Stimulated activated CD4-positive, alpha-beta T cell treated with anti-CD3 and anti-CD28 coated beads, Interleukin-1b, Interleukin-23, amount 100 ng/mL, for 4 hours (primary cell): ENCODE results near the gene FGF21.
A peak's percentile ranks its signal among the peaks of the same experiment; 100 is the strongest.
"Not testable (repeated sequence)": the region's sequence is repeated elsewhere in the genome, so short reads cannot be mapped to it uniquely, and the experiment has no call there.

Source experiments
- DNase-seq, 2 donors: peaks; one replicate each; pipeline ENCODE4 v3.0.0-alpha.2; 2020; ENCODE audit warnings: low read depth in 2 of 2

Gene FGF21

DNA sequence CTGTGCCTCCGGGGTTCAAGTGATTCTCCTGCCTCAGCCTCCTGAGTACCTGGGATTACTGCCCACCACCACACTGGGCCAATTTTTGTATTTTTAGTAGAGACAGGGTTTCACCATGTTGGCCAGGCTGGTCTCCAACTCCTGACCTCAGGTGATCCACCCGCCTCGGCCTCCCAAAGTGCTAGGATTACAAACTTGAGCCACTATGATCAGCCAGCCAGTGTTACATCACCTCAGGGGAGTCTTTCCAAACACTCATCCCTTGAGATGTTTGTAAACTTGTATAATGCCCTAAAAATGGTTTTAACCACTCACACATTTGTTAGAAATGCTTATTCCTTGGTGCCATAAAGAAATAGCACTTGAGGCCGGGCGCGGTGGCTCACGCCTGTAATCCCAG, 31.1 kb downstream of the FGF21 start:
- not testable (repeated sequence) for DNase-seq

DNA sequence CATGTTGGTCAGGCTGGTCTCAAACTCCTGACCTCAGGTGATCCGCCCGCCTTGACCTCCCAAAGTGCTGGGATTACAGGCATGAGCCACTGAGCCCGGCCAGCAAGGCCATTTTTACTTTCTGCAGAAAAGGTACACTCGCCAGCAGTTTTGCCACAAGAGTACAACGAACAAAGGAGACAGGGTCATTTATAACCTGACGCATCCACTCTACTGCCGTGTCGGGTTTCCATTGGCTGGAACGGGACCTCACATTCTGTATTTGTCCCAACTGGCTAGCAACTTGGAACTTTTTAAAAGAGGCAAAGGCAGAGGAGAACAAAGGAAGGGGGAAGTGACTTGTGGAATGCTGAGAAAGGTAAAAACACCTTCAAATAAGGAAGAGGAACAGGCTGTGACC, 32.0 kb downstream of the FGF21 start:
- DNase-seq: not testable (repeated sequence)

DNA sequence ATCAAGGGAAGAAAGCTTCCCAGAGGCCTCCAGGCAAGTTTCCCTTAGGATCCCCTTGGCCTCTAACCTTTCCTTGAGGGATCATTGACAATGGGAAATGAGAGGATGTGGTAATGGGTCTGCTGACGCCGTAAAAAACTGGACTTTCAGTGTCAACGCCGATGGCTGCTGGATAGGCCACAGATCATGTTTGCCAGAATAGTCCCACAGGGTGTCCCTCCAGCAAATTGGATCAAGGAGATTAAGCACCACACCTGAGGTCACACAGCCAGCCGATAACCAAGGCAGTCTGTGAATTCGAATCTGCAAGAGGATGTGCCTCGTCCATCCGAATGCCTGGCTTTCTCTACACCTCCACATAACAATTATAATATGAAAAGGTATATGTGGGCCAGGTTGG, 37.9 kb downstream of the FGF21 start:
- no peak for DNase-seq

DNA sequence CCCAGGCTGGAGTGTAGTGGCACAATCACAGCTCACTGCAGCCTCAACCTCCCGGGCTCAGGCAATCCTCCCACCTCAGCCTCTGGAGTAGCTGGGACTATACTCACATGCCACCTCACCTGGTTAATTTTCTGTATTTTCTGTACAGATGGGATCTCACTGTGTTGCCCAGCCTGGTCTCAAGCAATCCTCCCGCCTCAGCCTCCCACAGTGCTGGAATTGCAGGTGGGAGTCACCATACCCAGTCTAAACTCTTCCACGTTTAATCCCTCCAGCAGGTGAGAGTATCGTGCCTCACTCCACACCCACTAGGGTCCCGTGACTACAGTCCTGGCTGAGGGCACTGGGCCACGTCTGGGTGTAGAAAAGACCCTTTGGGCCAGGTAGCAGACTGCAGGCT, 39.0 kb downstream of the FGF21 start:
- DNase-seq: no peak

DNA sequence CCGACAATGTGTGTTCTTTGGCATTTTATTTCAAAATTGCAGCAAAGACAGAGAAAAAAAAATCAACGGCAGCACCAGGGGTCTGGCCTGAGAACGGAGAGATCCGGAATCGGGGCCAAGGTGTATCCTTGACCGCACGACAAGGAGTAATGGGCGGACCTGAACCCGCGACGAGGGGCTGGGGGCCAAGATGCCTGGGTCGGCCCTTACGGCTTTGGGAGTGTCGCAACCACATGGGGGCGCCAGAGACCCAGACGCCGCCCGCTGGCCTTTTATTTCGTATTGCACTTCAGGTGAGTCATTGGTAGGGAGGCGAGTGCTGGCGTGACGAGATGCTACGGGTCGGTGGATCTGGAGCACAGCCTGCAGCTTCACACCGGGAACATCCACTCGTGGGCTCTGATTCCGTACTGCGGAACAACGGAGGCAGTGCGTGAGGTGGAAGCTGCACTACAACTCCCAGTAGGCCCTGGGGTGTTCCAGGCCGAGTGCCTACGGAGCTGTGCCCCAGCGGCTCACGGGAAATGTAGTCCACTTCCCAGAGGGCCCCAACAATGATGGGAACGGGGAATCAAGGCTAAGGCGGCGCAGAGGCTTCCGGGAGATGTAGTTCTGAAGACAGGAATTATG, 39.8 kb downstream of the FGF21 start:
- peak; percentile 74 to 79 for DNase-seq

DNA sequence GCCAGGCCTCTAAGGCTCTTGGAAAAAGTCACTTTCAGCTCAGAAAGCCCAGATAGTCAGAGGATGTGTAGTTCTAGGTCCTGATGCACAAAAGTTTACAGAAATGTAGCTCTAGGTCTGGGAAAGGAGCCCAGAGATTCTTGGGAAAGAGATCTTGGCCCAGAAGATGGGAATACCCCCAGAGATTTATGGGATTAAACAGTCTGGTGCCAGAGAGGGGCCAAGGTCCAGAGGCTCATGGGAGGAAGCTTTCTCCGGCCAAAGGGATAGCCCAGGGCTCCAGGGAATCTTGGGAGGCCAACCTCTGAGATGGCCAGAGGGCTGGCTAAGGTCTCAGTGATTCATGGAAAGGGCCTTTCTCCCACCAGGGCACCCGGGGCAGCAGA, 40.4 kb downstream of the FGF21 start:
- no peak for DNase-seq

DNA sequence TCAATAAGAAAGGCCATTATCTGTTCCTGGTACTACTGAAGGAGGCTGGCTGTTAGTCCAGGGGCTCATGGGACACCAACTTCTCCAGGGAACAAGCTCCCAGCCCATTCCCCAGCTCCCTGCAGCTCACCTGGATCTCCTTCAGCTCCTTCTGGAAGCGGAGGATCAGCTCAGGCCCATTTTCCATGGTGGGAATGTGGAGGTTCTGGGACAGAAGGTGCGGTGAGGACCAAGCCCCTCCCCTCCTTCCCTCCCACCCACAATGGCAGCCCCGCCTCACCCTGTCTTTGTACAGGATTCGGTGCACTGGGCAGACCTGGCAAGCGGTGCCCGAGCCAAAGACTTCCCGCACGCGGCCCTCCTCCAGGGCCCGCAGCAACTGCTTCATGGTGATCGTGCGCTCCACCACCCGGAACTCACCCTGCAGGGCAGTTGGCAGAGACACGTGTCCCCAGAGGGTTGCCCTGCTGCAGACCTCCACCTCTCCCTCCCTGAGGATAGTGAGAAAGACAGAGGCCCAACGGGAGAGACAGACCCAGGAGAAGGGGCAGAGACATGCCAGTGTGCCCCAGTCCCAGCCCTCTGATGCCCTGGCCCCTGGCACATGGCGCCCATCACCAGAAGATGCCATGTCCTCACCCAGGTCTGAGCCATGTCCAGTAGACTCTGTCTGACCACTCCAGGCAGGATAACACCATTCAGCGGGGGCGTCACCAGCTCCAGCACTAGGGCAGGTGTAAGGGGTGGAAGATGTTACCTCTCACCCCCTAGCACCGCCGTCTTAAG, 41.2 kb downstream of the FGF21 start:
- DNase-seq: no peak

DNA sequence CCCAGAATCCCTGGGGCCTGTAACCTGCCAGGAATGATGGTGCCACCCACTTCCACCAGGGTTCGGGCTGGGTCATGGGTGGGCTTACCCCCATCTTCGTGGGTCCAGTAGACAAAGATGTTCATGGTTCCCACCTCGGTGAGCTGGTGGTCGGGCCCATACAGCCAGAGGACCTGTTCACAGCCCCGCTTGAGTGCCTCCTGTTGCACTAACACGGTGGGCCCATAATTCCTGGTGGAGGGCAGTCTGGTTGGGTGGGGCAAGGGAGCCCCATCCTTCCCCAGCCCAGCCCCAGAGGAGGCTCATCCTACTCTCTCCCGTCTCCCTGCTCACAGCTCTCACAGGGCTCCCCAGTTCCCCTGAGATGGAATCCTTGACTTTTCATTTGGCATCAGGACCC, 41.8 kb downstream of the FGF21 start:
- no peak for DNase-seq

DNA sequence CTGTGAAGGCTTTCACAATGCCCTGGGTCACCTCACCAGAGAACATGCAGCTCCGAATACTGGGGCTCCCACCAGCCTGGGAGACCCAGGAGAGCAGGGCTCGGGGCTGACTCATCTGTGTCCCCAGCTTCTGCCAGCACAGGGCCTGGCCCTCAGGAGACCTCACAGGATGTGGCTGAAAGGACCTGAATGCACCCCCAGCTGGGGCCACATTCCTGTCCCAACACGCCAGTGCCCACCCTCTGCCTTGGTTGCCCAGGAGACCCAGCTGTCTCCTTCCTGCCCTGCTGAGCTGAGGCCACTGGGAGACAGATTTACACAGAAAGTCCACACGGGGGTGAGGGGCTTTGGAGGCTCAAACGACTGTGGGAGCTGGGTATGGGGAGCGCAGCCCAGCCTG, 43.6 kb downstream of the FGF21 start:
- no peak for DNase-seq

DNA sequence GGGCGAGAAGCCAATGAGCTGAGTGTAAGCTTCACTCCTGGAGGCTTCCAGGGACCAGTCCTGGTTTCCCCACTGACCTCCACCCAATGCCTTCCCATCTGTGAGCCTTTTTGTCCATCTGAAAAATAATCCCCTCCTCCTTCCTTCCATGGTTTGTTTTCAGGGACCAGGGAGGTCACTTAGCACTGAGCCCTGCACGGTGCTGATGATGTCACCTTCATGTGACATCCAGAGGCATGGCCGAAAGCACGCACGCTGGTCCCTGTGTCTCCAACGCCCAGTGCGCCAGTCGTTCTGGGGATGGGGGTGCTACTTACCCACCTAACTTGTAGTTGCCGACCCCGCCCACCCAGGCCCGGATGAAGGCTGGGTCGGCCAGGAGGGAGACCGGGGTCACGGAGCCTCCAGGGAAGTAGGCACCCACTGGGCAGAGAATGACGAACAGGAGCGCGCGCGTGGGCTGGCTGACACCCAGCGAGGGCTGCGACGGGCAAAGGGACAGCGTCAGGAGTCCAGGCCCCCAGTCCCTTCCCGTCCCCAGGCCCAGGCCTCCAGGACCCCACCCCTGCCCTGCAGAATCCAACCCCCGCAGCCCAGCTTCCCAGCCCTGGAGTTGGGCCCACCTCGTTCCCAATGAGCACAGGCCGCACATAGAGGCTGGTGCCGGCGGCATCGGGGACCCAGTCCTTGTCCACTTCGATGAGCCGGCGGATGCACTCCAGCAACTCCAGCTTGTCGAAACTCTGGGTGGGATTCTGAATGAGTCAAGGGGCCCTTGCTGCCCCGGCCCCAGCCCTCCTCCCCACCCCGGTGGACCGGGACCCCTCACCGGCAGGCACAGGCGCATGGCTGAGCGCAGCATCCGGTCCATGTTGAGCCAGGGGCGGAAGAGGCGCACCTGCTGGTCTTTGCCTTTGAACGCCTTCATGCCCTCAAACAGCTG, 44.3 kb downstream of the FGF21 start:
- no peak for DNase-seq

DNA sequence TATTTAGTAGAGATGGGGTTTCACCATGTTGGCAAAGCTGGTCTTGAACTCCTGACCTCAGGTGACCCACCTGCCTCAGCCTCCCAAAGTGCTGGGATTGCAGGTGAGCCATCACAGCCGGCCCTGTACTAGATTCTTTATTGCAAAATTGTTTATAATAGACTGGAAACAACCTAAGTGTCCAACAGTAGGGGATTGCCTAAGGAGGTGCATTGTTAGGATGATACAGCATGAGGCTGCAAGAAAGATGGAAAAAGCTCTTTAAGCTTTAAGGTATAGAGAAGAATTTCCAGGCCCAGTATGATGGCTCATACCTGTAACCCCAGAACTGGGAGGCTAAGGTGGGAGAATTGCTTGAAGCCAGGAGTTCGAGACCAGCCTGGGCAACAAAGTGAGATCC, 47.3 kb downstream of the FGF21 start:
- no peak for DNase-seq

DNA sequence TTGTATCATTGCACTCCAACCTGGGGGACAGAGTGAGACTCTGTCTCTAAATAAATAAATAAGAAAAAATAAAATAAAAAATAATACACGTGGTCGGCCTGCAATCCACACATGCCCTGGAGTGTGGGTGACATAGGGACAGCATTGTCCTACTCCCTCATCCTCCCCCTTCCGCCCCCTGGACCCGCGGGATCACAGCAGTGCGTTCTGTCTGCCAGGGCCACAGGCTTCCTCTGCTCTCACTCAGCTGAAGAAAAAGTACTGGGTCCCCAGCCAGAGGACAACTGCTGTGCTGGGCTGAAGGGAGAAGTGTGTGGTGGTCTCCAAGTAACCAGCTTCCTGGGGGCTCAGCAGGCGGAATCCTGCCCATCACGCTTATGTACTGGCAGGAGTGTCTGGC, 49.2 kb downstream of the FGF21 start:
- no peak for DNase-seq

DNA sequence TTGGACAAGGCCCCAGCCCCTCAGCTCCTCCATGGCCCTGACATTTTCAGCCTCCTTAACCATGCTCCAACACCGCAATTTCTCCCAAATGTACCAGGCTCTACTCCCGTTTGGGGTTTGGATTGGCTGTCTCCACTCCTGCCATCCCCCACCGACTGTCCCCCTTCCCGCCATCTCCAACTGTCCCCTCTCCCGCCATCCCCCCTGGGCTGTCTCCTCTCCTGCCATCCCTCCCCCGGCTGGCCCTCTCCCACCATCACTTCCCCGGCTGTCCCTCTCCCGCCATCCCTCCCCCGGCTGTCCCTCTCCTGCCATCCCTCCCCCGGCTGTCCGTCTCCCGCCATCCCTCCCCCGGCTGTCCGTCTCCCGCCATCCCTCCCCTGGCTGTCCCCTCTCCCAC, 50.1 kb downstream of the FGF21 start:
- no peak for DNase-seq

DNA sequence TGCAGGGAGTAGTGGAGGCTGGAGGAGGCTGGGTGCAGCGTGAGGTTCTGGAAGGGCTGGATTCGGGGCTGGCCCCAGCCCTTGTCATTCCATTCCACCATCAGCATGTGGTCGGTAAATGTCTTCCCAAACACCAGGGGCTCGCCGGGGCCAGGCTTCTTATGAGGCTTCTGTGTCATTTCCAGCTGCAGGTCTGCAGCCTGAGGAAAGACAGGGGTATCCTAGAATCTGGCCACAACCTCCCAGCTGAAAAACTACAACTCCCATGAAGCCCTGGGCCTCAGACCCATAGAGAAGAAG, 51.1 kb downstream of the FGF21 start:
- DNase-seq: no peak

DNA sequence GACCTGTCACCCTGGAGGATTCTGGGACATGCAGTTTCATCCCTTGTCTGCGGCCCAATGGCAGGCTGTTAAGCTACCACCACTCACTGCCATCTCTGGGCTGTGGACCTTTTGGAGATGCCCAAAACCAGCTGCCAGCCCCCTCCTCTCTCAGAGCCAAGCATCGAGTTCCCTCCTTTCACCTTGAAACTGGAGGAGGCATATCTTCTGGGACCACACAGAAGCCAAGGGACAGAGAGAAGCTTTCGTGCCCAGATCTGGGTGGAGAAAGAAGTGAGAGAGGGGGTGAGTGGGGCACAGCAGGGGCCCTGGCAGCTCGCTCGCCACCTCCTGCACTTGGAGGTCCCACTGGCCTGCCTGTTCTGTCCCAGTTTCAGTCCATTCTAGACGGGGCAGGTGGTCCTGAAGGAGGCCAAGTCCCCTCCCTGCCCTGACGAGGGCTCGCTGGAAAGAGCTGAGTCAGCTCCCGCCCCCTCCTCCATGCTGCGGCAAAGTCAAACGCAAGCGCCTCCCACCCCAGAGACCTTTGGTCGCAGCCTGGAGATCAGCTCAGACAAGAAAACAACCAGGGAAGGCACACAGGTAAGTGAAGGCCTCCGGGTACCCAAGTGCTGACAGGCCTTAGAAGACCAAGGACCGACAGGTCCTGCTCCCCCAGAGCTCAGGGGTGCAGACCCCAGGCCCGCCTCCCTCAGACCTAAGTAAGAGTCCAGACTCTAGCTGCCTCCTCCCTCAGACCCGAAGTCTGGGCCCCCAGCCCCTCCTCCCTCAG, 51.7 kb downstream of the FGF21 start:
- DNase-seq: peak in 1 of 2 donors; percentile 26

DNA sequence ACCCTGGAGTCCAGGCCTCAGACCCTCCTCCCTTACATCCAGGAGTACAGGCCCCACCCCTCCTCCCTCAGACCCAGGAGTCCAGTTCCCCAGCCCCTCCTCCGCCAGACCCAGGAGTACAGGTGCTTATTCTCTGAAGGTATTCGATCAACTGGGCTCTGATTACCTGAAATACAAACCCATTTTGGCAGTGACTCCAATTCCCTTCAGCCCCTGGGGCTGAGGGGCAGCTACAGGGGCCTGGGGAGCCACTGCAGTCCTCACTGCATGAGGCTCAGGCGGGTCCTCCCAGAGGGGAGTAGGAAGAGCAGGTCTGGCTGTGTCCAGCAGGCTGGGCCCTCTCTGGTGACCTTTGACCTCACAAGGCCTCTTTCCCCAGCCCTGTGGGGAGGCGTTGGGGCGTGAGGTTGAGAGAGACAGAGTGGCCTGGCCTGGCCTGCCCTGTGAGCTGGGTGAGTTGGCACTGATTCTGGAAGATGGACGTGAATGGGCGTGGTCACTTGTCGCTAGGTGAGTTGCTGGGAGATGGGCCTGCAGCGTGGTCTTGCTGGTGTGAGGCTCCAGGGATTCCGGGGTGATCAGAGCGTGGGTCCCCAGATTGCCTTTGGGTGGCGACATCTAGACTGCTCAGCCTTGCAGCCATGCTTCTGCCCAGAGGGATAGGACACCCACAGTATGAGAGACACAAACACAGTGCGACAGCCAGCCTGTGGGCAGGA, 52.4 kb downstream of the FGF21 start:
- DNase-seq: no peak
